ENCODE measurements around the gene HIPK3.

The HIPK3 gene

GRCh38 chr11:33379947-33380346 lies 122.8 kb downstream of the HIPK3 start:
- no peak for TF ChIP-seq CTCF (IDR thresholded peaks at IDR 0.05; ENCODE audit: low read depth, low read length)
- Histone ChIP-seq H3K27ac (no peak overlapping the region), H3K9me3 (ENCODE audit: severe bottlenecking) (no peaks in the 10 kb centered on the region), H3K4me3 (ENCODE audit: low read depth, low read length) (no peak overlapping the region), H3K27me3 (ENCODE audit: insufficient read depth, low read depth, severe bottlenecking) (no peaks in the 10 kb centered on the region), H3K36me3 (no peaks in the 10 kb centered on the region)
- DNase-seq: no peak

GRCh38 chr11:33383075-33383919 lies 126.1 kb downstream of the HIPK3 start:
- Histone ChIP-seq H3K9me3 (ENCODE audit: severe bottlenecking) (peaks cover 3% of the 10 kb centered on the region), H3K36me3 (no peaks in the 10 kb centered on the region), H3K27me3 (ENCODE audit: insufficient read depth, low read depth, severe bottlenecking) (no peaks in the 10 kb centered on the region), H3K4me3 (ENCODE audit: low read depth, low read length) (no peak overlapping the region), H3K27ac (no peak overlapping the region)
- no peak for DNase-seq
- no peak for TF ChIP-seq CTCF (IDR thresholded peaks at IDR 0.05; ENCODE audit: low read depth, low read length)

- no peak for DNase-seq
- Histone ChIP-seq H3K9me3 (ENCODE audit: severe bottlenecking) (peaks cover 3% of the 10 kb centered on the region), H3K4me3 (ENCODE audit: low read depth, low read length) (no peak overlapping the region), H3K36me3 (no peaks in the 10 kb centered on the region), H3K27ac (no peak overlapping the region), H3K27me3 (ENCODE audit: insufficient read depth, low read depth, severe bottlenecking) (no peaks in the 10 kb centered on the region)
- TF ChIP-seq CTCF (IDR thresholded peaks at IDR 0.05; ENCODE audit: low read depth, low read length): no peak
Observed at GRCh38 chr11:33383920-33384209, 126.7 kb downstream of the HIPK3 start.

GRCh38 chr11:33384220-33384619 lies 127.0 kb downstream of the HIPK3 start:
- H3K27ac ChIP-seq: no peak overlapping the region
- no peak for TF ChIP-seq CTCF (IDR thresholded peaks at IDR 0.05; ENCODE audit: low read depth, low read length)
- DNase-seq: no peak
- no peaks in the 10 kb centered on the region for H3K27me3 ChIP-seq (ENCODE audit: insufficient read depth, low read depth, severe bottlenecking)
- H3K9me3 ChIP-seq (ENCODE audit: severe bottlenecking): peaks cover 3% of the 10 kb centered on the region
- H3K4me3 ChIP-seq (ENCODE audit: low read depth, low read length): no peak overlapping the region
- no peaks in the 10 kb centered on the region for H3K36me3 ChIP-seq

GRCh38 chr11:33387581-33387980 lies 130.4 kb downstream of the HIPK3 start:
- DNase-seq: no peak
- Histone ChIP-seq H3K9me3 (ENCODE audit: severe bottlenecking) (peaks cover 3% of the 10 kb centered on the region), H3K4me3 (ENCODE audit: low read depth, low read length) (no peak overlapping the region), H3K27me3 (ENCODE audit: insufficient read depth, low read depth, severe bottlenecking) (no peaks in the 10 kb centered on the region), H3K27ac (no peak overlapping the region), H3K36me3 (no peaks in the 10 kb centered on the region)
- no peak for TF ChIP-seq CTCF (IDR thresholded peaks at IDR 0.05; ENCODE audit: low read depth, low read length)

DNA sequence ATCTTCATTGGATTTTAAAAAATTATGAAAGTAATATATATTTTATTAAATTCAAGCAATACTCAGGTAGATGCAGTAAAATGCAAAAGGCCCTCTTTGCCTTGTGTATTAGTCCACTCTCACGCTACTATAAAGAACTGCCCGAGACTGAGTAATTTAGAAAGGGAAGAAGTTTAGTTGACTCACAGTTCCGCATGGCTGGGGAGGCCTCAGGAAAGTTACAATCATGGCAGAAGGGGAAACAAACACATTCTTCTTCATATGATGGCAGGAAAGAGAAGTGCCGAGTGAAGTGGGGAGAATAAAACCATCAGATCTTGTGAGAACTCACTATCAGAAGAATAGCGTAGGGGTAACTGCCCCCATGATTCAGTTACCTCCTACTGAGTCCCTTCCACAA lies 130.8 kb downstream of the HIPK3 start:
- no peak overlapping the region for H3K4me3 ChIP-seq (ENCODE audit: low read depth, low read length)
- H3K9me3 ChIP-seq (ENCODE audit: severe bottlenecking): peaks cover 3% of the 10 kb centered on the region
- H3K27ac ChIP-seq: no peak overlapping the region
- DNase-seq: no peak
- no peak for TF ChIP-seq CTCF (IDR thresholded peaks at IDR 0.05; ENCODE audit: low read depth, low read length)
- no peaks in the 10 kb centered on the region for H3K27me3 ChIP-seq (ENCODE audit: insufficient read depth, low read depth, severe bottlenecking)
- H3K36me3 ChIP-seq: no peaks in the 10 kb centered on the region

Measured in WERI-Rb-1 (cell line).